CD4-positive, alpha-beta T cell treated with Interleukin-6 at 100 ng/mL for 8 hours (primary cell): ENCODE results near the gene WT1.
"Not testable (repeated sequence)": the region's sequence is repeated elsewhere in the genome, so short reads cannot be mapped to it uniquely, and the experiment has no call there.

Experiments used
- DNase-seq: peaks from one replicate; pipeline ENCODE4 v3.0.0-alpha.2; 2020; ENCODE audit warnings: mixed read lengths, low spot score

WT1 gene

GRCh38 chr11:32386770-32387377 is 48.5 kb downstream of the WT1 start:
- no peak for DNase-seq

- DNase-seq = no peak
Observed at GRCh38 chr11:32385998-32386397, 49.3 kb downstream of the WT1 start.

GRCh38 chr11:32382339-32383049 is 52.8 kb downstream of the WT1 start:
- DNase-seq = no peak

- no peak for DNase-seq
Observed at GRCh38 chr11:32381179-32381578, 54.2 kb downstream of the WT1 start.

- DNase-seq = no peak
Observed at GRCh38 chr11:32379719-32380118, 55.6 kb downstream of the WT1 start.

GRCh38 chr11:32375826-32376225 is 59.5 kb downstream of the WT1 start:
- DNase-seq = no peak

- DNase-seq = no peak
Observed at GRCh38 chr11:32374261-32374711, 61.1 kb downstream of the WT1 start.

GRCh38 chr11:32369987-32370386 is 65.4 kb downstream of the WT1 start:
- not testable (repeated sequence) for DNase-seq

- no peak for DNase-seq
Observed at GRCh38 chr11:32366666-32367065, 68.7 kb downstream of the WT1 start.

GRCh38 chr11:32365192-32365591 is 70.1 kb downstream of the WT1 start:
- DNase-seq = no peak

GRCh38 chr11:32358729-32359128 is 76.6 kb downstream of the WT1 start:
- DNase-seq = no peak

GRCh38 chr11:32353884-32354283 is 81.5 kb downstream of the WT1 start:
- no peak for DNase-seq

- no peak for DNase-seq
Observed at GRCh38 chr11:32348502-32348901, 86.8 kb downstream of the WT1 start.

- DNase-seq = no peak
Observed at GRCh38 chr11:32344946-32345345, 90.4 kb downstream of the WT1 start.

- no peak for DNase-seq
Observed at GRCh38 chr11:32343325-32344008, 91.9 kb downstream of the WT1 start.

- no peak for DNase-seq
Observed at GRCh38 chr11:32341620-32342613, 93.4 kb downstream of the WT1 start.

- no peak for DNase-seq
Observed at GRCh38 chr11:32340181-32340580, 95.2 kb downstream of the WT1 start.
